Smooth muscle cell (in vitro differentiated cells): ENCODE data around the gene FHL2. TPM values are rescaled to one million over a fixed set of nuclear protein-coding genes. Genes with fewer than 3 reads are reported as not detected.

Experiments
- DNase-seq: peaks from one replicate; lab custom pipeline; 2025; ENCODE audit not compliant: unreplicated experiment; lab: John Stamatoyannopoulos, UW
- H2AFZ ChIP-seq: fragments of 200-600 bp; sonication (generic); 2 replicates; pipeline ENCODE4 v1.6.0; 2016; ENCODE audit warnings: antibody characterized with exemption, low read depth, mild to moderate bottlenecking
- H3F3A ChIP-seq: fragments of 200-600 bp; sonication (generic); 2 replicates; pipeline ENCODE4 v1.6.0; 2017; ENCODE audit warnings: antibody characterized with exemption, low read depth
- H3K27ac ChIP-seq: fragments of 200-600 bp; sonication (generic); 2 replicates; pipeline ENCODE4 v1.5.1; 2016; ENCODE audit warnings: low read depth, mild to moderate bottlenecking
- H3K27me3 ChIP-seq: fragments of 200-600 bp; sonication (generic); 2 replicates; pipeline ENCODE4 v1.6.1; 2016; ENCODE audit warnings: low read depth, mild to moderate bottlenecking
- H3K36me3 ChIP-seq: fragments of 200-600 bp; sonication (generic); 2 replicates; pipeline ENCODE4 v1.5.1; 2016; ENCODE audit warnings: low read depth
- H3K4me1 ChIP-seq: fragments of 200-600 bp; sonication (generic); 2 replicates; pipeline ENCODE4 v1.5.1; 2016; ENCODE audit warnings: low read depth
- H3K4me2 ChIP-seq: fragments of 200-600 bp; sonication (generic); 2 replicates; pipeline ENCODE4 v1.6.0; 2016; ENCODE audit warnings: mild to moderate bottlenecking
- H3K4me3 ChIP-seq: fragments of 200-600 bp; sonication (generic); 2 replicates; pipeline ENCODE4 v1.5.1; 2016; ENCODE audit warnings: mild to moderate bottlenecking
- H3K79me2 ChIP-seq: fragments of 200-600 bp; sonication (generic); 2 replicates; pipeline ENCODE4 v1.6.0; 2016; ENCODE audit warnings: low read depth, mild to moderate bottlenecking
- H3K9ac ChIP-seq: fragments of 200-600 bp; sonication (generic); 2 replicates; pipeline ENCODE4 v1.6.0; 2016; ENCODE audit warnings: low read depth
- H3K9me3 ChIP-seq: fragments of 200-600 bp; sonication (generic); replicated peaks from 2 replicates; pipeline ENCODE4 v1.5.1; 2016; ENCODE audit warnings: low read depth
- H4K20me1 ChIP-seq: fragments of 200-600 bp; sonication (generic); 2 replicates; pipeline ENCODE4 v1.6.0; 2016; ENCODE audit warnings: low read depth
- CTCF ChIP-seq: fragments of 200-600 bp; sonication (generic); IDR thresholded peaks from 2 replicates; pipeline ENCODE4 v1.5.1; 2017; ENCODE audit warnings: borderline replicate concordance, mild to moderate bottlenecking, antibody characterized with exemption; ENCODE audit not compliant: insufficient read depth, poor library complexity, severe bottlenecking
- WGBS: methylation state at CpG from one replicate; pipeline ENCODE4 v1.1.7; 2016; ENCODE audit warnings: low lambda C conversion rate; 5-methylcytosine and 5-hydroxymethylcytosine counted together
- polyA plus RNA-seq: library from polyadenylated mRNA; unstranded; fragments of >200 nt; fragmentation: Nextera tagmentation; extraction: Ambion mirVana; gene quantifications from 2 replicates; pipeline ENCODE4 v1.2.1, GENCODE V29; 2016
- total RNA-seq: library from RNA; depleted of rRNA; stranded (reverse); fragments of >200 nt; gene quantifications from 2 replicates; pipeline ENCODE4 v1.2.3, GENCODE V29; 2014

FHL2 gene
- total and polyA plus RNA-seq, 2 experiments from 2014 or later: 64.1 to 98.0 TPM

DNA sequence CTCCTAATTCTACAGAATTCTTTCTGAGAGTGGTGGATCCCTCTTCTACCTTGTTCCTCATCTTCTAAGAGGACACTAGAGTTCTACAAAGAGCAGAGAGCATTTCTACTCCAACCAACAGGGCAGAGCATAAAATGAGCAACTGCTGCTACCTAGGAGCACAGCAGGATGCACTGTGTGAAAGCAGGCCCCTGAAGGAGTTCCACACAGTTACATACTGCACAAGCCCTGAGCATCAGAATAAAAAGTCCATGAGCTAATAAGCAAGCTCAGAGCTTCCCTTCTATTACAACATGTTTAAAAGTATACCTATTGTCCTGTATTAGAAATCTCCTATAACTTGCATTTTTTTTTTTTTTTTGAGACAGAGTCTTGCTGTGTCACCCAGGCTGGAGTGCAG is 8.4 kb downstream of the FHL2 start:
- H3K4me2 ChIP-seq: peak overlapping the region; percentile 1

DNA sequence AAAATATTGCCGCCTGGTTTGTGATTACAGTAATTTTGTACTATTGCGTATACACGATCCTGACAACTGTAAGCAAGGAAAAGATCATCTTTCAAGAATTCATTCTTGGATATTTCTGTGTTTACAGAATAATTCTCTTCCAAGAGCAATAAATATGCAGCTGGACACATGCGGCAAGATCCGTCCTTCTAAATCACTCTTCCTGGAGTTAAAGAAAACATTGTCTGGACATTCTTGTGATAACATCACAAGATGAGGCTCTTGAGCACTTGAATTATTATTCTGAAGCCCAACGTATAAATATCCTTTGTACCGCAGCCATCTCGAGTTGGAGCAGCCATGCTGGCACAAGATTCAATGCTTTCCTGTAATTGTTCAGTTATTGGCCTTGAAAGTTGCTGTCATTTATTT is 9.9 kb downstream of the FHL2 start:
- H3K79me2 ChIP-seq: peaks cover 94% of the 10 kb centered on the region
- H3K27ac ChIP-seq: peak overlapping the region; percentile 70
- no peaks in the 10 kb centered on the region for H3K27me3 ChIP-seq
- TF ChIP-seq CTCF: no peak
- DNase-seq: no peak
- WGBS: 57% methylated on average over 8 of the region's 8 CpGs
- peaks cover 4% of the 10 kb centered on the region for H3F3A ChIP-seq
- peaks cover 97% of the 10 kb centered on the region for H4K20me1 ChIP-seq
- peaks cover 21% of the 10 kb centered on the region for H3K36me3 ChIP-seq
- H3K4me2 ChIP-seq: peak overlapping the region; percentile 57
- H3K4me1 ChIP-seq: peaks cover 4% of the 10 kb centered on the region
- no peak overlapping the region for H3K4me3 ChIP-seq
- no peak overlapping the region for H2AFZ ChIP-seq
- H3K9ac ChIP-seq: no peak overlapping the region
- no peaks in the 10 kb centered on the region for H3K9me3 ChIP-seq

More for the DNA sequence above, 8.4 kb downstream of the FHL2 start:
- no peak overlapping the region for H2AFZ ChIP-seq
- H3F3A ChIP-seq: peaks cover 4% of the 10 kb centered on the region
- H3K36me3 ChIP-seq: peaks cover 8% of the 10 kb centered on the region
- peaks cover 94% of the 10 kb centered on the region for H3K79me2 ChIP-seq
- peaks cover 4% of the 10 kb centered on the region for H3K4me1 ChIP-seq
- DNase-seq: no peak
- H3K9me3 ChIP-seq: no peaks in the 10 kb centered on the region
- H3K4me3 ChIP-seq: no peak overlapping the region
- H3K27ac ChIP-seq: peak overlapping the region; percentile 40
- H3K9ac ChIP-seq: no peak overlapping the region
- H4K20me1 ChIP-seq: peaks cover 100% of the 10 kb centered on the region
- no peak for TF ChIP-seq CTCF
- H3K27me3 ChIP-seq: no peaks in the 10 kb centered on the region

DNA sequence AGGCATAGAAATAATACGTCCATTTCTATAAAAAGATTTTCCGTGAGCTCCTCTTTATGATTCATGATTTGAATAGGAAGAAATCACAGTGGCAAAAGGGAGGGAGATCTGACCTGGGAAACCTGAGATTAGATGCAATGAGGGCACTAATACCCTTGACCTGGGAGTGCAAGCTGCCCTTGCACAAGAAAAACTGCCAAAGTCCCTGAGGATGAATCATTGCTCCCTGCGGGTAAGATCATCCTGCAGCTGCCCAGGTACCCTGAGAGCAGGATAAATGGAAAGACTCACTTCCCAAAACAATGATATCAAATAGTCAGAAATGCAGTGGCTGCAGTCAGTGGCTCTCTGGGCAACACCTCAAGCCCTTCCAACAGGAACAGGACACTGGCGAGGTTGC is 11.6 kb downstream of the FHL2 start:
- TF ChIP-seq CTCF: no peak
- H3K4me1 ChIP-seq: peaks cover 4% of the 10 kb centered on the region
- H3K4me3 ChIP-seq: no peak overlapping the region
- peaks cover 90% of the 10 kb centered on the region for H4K20me1 ChIP-seq
- H2AFZ ChIP-seq: no peak overlapping the region
- peaks cover 84% of the 10 kb centered on the region for H3K79me2 ChIP-seq
- peaks cover 35% of the 10 kb centered on the region for H3K36me3 ChIP-seq
- DNase-seq: no peak
- H3K4me2 ChIP-seq: no peak overlapping the region
- no peak overlapping the region for H3K9ac ChIP-seq
- H3K9me3 ChIP-seq: no peaks in the 10 kb centered on the region
- H3K27me3 ChIP-seq: no peaks in the 10 kb centered on the region
- 92% methylated on average over 4 of the region's 4 CpGs for WGBS
- H3K27ac ChIP-seq: no peak overlapping the region
- peaks cover 9% of the 10 kb centered on the region for H3F3A ChIP-seq

DNA sequence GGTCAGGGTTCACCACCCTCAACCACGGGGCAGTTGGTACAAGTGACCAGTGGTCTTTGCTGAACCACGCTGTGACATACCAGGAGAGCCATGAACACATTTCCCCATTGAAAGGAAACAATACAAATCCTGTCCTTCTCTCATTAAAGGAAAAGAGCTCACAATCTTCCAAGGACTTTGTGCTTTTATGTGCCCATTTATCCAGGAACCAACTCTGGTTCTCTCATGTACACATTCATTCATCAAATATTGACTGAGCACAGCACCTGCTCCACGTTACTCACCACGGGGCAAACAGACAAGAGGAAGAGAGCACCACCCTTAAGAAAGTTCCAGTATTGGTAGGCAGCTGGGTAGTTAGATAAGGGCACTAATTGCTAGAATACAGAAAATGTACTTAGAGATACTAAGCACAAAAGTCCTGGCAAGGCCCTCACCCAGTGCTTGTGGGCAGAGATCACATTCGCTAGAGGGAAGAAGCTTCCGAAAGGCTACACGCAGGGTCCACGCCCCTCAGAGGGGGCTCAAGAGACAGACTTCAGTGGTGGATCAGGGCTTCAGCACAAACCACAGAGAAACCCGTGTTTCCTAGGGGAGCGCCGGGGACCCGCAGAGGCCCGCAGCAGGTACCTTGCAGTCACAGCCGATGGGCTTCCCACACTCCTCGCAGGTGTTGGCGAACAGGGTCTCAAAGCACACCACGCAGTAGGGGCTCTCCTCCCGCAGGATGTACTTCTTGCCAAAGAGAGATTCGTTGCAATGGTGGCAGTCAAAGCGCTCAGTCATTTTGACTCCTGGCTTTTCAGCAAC is 12.9 kb downstream of the FHL2 start:
- peaks cover 81% of the 10 kb centered on the region for H4K20me1 ChIP-seq
- no peak for DNase-seq
- 98% methylated on average over 20 of the region's 20 CpGs for WGBS
- peaks cover 13% of the 10 kb centered on the region for H3F3A ChIP-seq
- no peak for TF ChIP-seq CTCF
- H3K27me3 ChIP-seq: no peaks in the 10 kb centered on the region
- no peak overlapping the region for H3K4me2 ChIP-seq
- no peak overlapping the region for H3K9ac ChIP-seq
- no peak overlapping the region for H3K4me3 ChIP-seq
- peaks cover 72% of the 10 kb centered on the region for H3K79me2 ChIP-seq
- peaks cover 4% of the 10 kb centered on the region for H3K4me1 ChIP-seq
- no peaks in the 10 kb centered on the region for H3K9me3 ChIP-seq
- H3K36me3 ChIP-seq: peaks cover 35% of the 10 kb centered on the region
- no peak overlapping the region for H3K27ac ChIP-seq
- no peak overlapping the region for H2AFZ ChIP-seq
